Mesenchymal stem cell (in vitro differentiated cells and primary cell): ENCODE measurements around the gene MYEF2.

ENCODE experiments used
- DNase-seq: peaks from one replicate; pipeline ENCODE4 v3.0.0-alpha.2; 2013
- H2AFZ ChIP-seq: one replicate; pipeline ENCODE4 v1.6.1; 2013; ENCODE audit warnings: low read depth, mild to moderate bottlenecking, control low read depth, inconsistent platforms, low read length, moderate library complexity
- H2AK5ac ChIP-seq: 2 replicates; pipeline ENCODE4 v1.6.1; 2013; ENCODE audit warnings: low read length, moderate library complexity, mild to moderate bottlenecking, inconsistent platforms; ENCODE audit not compliant: severe bottlenecking
- H2BK120ac ChIP-seq: one replicate; pipeline ENCODE4 v1.6.1; 2013; ENCODE audit warnings: low read depth, mild to moderate bottlenecking, inconsistent platforms, low read length, moderate library complexity
- H2BK12ac ChIP-seq, 2 experiments: one replicate each; pipeline ENCODE4 v1.6.1; 2013; ENCODE audit warnings: inconsistent platforms in 2 of 2, low read length in 2 of 2, mild to moderate bottlenecking in 2 of 2, moderate library complexity in 2 of 2, control low read depth in 1 of 2
- H2BK15ac ChIP-seq: one replicate; pipeline ENCODE4 v1.6.1; 2013; ENCODE audit warnings: mild to moderate bottlenecking, low read depth, inconsistent platforms; ENCODE audit not compliant: poor library complexity, severe bottlenecking
- H2BK5ac ChIP-seq: 2 replicates; pipeline ENCODE4 v1.6.1; 2013; ENCODE audit warnings: low read depth, mild to moderate bottlenecking, low read length, control low read depth, inconsistent platforms; ENCODE audit not compliant: poor library complexity, severe bottlenecking
- H3K14ac ChIP-seq, 2 experiments: one replicate each; pipeline ENCODE4 v1.6.1; 2013; ENCODE audit warnings: inconsistent platforms in 2 of 2, low read length in 2 of 2, control low read depth in 1 of 2, mild to moderate bottlenecking in 1 of 2, moderate library complexity in 1 of 2
- H3K18ac ChIP-seq, 2 experiments: one replicate each; pipeline ENCODE4 v1.6.1; 2013; ENCODE audit warnings: inconsistent platforms in 2 of 2, low read length in 2 of 2, control low read depth in 1 of 2, low read depth in 1 of 2, mild to moderate bottlenecking in 1 of 2
- H3K23ac ChIP-seq, 2 experiments: one replicate each; pipeline ENCODE4 v1.6.1; 2013; ENCODE audit warnings: inconsistent platforms in 2 of 2, low read length in 2 of 2, mild to moderate bottlenecking in 2 of 2, moderate library complexity in 2 of 2, control low read depth in 1 of 2
- H3K27ac ChIP-seq: 2 replicates; pipeline ENCODE4 v1.5.1; 2013; ENCODE audit warnings: mild to moderate bottlenecking, moderate library complexity, low read length, control low read depth, inconsistent platforms; ENCODE audit not compliant: poor library complexity, severe bottlenecking
- H3K27me3 ChIP-seq, 2 experiments: 2 replicates each; pipeline versions ENCODE4 v1.6.1 to v1.7.0; 2013; ENCODE audit warnings: low read length in 2 of 2, mild to moderate bottlenecking in 2 of 2, moderate library complexity in 2 of 2, control low read depth in 1 of 2, inconsistent platforms in 1 of 2; ENCODE audit not compliant: control insufficient read depth in 1 of 2, insufficient read depth in 1 of 2
- H3K36me3 ChIP-seq, 2 experiments: 2 replicates each; pipeline versions ENCODE4 v1.6.1 to v1.7.0; 2013; ENCODE audit warnings: low read length in 2 of 2, control low read depth in 1 of 2, inconsistent platforms in 1 of 2, low read depth in 1 of 2, mild to moderate bottlenecking in 1 of 2; ENCODE audit not compliant: insufficient read depth in 2 of 2, control insufficient read depth in 1 of 2
- H3K4ac ChIP-seq, 2 experiments: one replicate each; pipeline ENCODE4 v1.6.1; 2013; ENCODE audit warnings: inconsistent platforms in 2 of 2, low read length in 2 of 2, mild to moderate bottlenecking in 2 of 2, moderate library complexity in 2 of 2, control low read depth in 1 of 2, low read depth in 1 of 2
- H3K4me1 ChIP-seq: 2 replicates; pipeline ENCODE4 v1.6.1; 2013; ENCODE audit warnings: low read depth, low read length, control low read depth; ENCODE audit not compliant: control insufficient read depth, insufficient read depth
- H3K4me2 ChIP-seq: 2 replicates; pipeline ENCODE4 v1.6.1; 2013; ENCODE audit warnings: low read length, mild to moderate bottlenecking, inconsistent platforms; ENCODE audit not compliant: poor library complexity, severe bottlenecking
- H3K4me3 ChIP-seq, 2 experiments: 2 replicates each; pipeline versions ENCODE4 v1.5.1 to v1.7.0; 2013; ENCODE audit warnings: low read length in 2 of 2, mild to moderate bottlenecking in 2 of 2, control low read depth in 1 of 2, low read depth in 1 of 2; ENCODE audit not compliant: insufficient read depth in 1 of 2
- H3K79me1 ChIP-seq: replicated peaks from 2 replicates; pipeline ENCODE4 v1.6.1; 2013; ENCODE audit warnings: mild to moderate bottlenecking, control low read depth, low read length, inconsistent platforms; ENCODE audit not compliant: poor library complexity, severe bottlenecking
- H3K9ac ChIP-seq: 2 replicates; pipeline ENCODE4 v1.7.0; 2013; ENCODE audit warnings: mild to moderate bottlenecking, low read length, moderate library complexity
- H3K9me3 ChIP-seq: 2 replicates; pipeline ENCODE4 v1.7.0; 2013; ENCODE audit warnings: mild to moderate bottlenecking, low read length; ENCODE audit not compliant: control insufficient read depth
- H4K8ac ChIP-seq: one replicate; pipeline ENCODE4 v1.6.1; 2013; ENCODE audit warnings: inconsistent platforms, mild to moderate bottlenecking, low read length, moderate library complexity
- H4K91ac ChIP-seq: one replicate; pipeline ENCODE4 v1.6.1; 2013; ENCODE audit warnings: mild to moderate bottlenecking, low read length, inconsistent platforms
- WGBS: methylation state at CpG from one replicate; pipeline ENCODE4 v1.1.7; 2013; ENCODE audit warnings: mixed read lengths; 5-methylcytosine and 5-hydroxymethylcytosine counted together

The MYEF2 gene

DNA sequence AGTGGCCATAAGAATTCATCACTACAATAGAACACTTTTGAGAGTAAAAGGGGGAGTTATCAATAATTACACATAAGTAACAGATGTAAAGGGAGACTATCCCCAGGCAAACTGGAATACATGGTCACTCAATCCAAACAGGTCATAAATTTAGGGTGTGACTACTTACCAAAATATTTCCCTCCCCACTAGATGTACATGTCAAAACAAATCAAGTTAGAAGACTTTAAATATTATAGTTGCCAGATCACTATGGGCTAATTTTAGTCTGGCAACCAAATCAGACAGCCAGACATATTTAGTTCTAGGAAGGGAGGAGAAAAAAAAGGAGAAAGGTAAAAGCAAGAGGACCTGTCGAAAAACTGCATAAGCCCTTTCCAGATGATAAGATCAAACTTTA is 34.2 kb downstream of the MYEF2 start:
- H3K27me3 ChIP-seq, result no peaks in the 10 kb centered on the region

DNA sequence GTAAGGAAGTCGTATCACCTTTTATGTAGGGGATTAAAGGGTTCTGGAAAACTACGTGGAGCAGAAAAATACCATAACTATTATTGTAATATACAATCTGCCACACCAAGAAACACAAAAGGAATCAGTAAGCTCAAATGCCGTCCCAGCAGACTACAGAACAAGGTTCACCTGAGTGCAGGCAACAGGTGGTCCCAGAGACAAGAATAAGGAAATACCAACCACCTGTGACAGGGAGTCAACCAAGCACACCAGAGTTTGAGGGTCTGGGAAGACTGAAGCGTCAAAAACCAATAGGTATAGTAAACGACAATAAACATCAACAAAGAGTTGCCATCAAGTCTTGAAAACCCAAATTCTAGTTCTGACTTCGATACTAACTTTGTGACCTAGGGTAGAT is 45.2 kb downstream of the MYEF2 start:
- Histone ChIP-seq H3K27ac (no peak overlapping the region), H2BK15ac (no peak overlapping the region), H3K4me1 (no peaks in the 10 kb centered on the region), H2AFZ (no peak overlapping the region), H3K79me1 (no peaks in the 10 kb centered on the region), H2BK5ac (no peak overlapping the region), H3K36me3 (no peaks in the 10 kb centered on the region), H3K9ac (no peak overlapping the region), H2BK120ac (no peak overlapping the region), H3K14ac (no peak overlapping the region), H3K23ac (no peak overlapping the region), H2BK12ac (no peak overlapping the region), H3K4ac (no peak overlapping the region), H3K18ac (no peak overlapping the region), H3K4me3 (no peak overlapping the region), H3K9me3 (no peaks in the 10 kb centered on the region), H4K8ac (no peak overlapping the region), H3K27me3 (no peaks in the 10 kb centered on the region), H3K4me2 (no peak overlapping the region), H2AK5ac (no peak overlapping the region), H4K91ac (no peak overlapping the region)
- 98% methylated on average over 3 of the region's 6 CpGs for WGBS
- no peak for DNase-seq

More for the DNA sequence above, 34.2 kb downstream of the MYEF2 start:
- Histone ChIP-seq H2BK12ac (no peak overlapping the region), H3K79me1 (peaks cover 2% of the 10 kb centered on the region), H3K9me3 (no peaks in the 10 kb centered on the region), H3K18ac (no peak overlapping the region), H3K23ac (no peak overlapping the region), H3K4me2 (no peak overlapping the region), H3K14ac (no peak overlapping the region), H3K27ac (no peak overlapping the region), H2BK5ac (no peak overlapping the region), H4K91ac (no peak overlapping the region), H4K8ac (no peak overlapping the region), H3K9ac (no peak overlapping the region), H3K4me1 (no peaks in the 10 kb centered on the region), H3K4me3 (no peak overlapping the region), H2AK5ac (no peak overlapping the region), H2BK120ac (no peak overlapping the region), H3K36me3 (no peaks in the 10 kb centered on the region), H2AFZ (no peak overlapping the region), H3K4ac (no peak overlapping the region), H2BK15ac (no peak overlapping the region)
- DNase-seq, result peak; percentile 18
- no CpG with 5 or more reads among the region's 1 CpG for WGBS

DNA sequence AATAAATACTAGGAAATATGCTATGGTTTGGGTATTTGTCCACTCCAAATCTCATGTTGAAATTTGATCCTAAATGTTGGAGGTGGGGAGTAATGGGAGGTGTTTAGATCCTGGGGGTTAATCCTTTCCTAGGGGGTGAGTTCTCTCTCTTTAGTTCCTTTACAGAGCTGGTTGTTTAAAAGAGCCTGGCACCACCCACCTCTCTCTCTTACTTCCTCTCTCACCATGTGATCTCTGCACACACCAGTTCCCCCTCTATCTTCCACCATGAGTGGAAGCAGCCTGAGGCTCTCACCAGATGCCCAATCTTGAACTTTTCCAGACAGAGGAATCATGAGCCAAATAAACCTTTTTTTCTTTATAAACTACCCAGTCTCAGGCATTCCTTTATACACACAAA is 46.8 kb downstream of the MYEF2 start:
- H3K36me3 ChIP-seq, result no peaks in the 10 kb centered on the region
- H3K23ac ChIP-seq, result no peak overlapping the region
- no peak overlapping the region for H2BK120ac ChIP-seq
- no peak overlapping the region for H4K91ac ChIP-seq
- H2BK12ac ChIP-seq, result no peak overlapping the region
- no peak overlapping the region for H4K8ac ChIP-seq
- H3K18ac ChIP-seq, result no peak overlapping the region
- H2AK5ac ChIP-seq, result no peak overlapping the region
- no peak overlapping the region for H3K4me3 ChIP-seq
- DNase-seq, result no peak
- no peak overlapping the region for H3K9ac ChIP-seq
- no peak overlapping the region for H3K4ac ChIP-seq
- H3K27ac ChIP-seq, result no peak overlapping the region
- H2AFZ ChIP-seq, result no peak overlapping the region
- H3K79me1 ChIP-seq, result no peaks in the 10 kb centered on the region
- H3K27me3 ChIP-seq, result no peaks in the 10 kb centered on the region
- no peak overlapping the region for H2BK5ac ChIP-seq
- H3K4me2 ChIP-seq, result no peak overlapping the region
- no peaks in the 10 kb centered on the region for H3K9me3 ChIP-seq
- H2BK15ac ChIP-seq, result no peak overlapping the region
- no peak overlapping the region for H3K14ac ChIP-seq
- no peaks in the 10 kb centered on the region for H3K4me1 ChIP-seq

DNA sequence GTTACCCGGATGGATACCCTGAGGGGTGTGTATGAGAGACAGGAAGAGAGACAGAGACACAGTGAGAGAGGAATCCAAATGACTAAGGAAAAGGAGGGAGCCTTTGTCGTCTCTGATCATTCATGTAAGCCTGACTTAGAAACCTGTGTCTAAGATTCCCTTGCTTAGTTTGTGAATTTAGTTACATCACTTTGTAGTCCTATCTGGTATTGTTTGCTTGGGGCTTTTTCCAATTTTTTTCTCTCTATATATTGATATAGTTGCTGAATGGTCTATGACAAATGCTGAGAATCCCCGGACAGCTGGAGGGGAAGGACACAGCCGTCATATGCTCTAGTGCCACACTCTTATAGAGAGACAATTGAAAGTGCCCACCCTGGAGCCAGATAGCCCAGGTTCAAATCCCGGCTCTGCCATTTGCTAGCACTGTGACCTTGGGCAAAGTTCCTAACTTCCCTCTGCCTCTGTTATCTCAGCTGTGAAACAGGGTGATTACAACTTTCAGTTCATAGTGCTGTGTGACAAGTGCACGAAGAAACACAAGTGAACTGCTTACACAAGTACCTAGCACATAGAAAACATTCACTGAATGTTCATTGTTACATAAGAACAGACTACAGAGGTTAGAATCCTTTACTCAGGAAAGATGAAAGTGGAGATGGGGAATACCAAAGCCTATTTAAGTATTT is 51.3 kb downstream of the MYEF2 start:
- H3K4me1 ChIP-seq, result no peaks in the 10 kb centered on the region
- H2BK15ac ChIP-seq, result no peak overlapping the region
- no peak overlapping the region for H4K91ac ChIP-seq
- no peak overlapping the region for H3K4ac ChIP-seq
- H2BK5ac ChIP-seq, result no peak overlapping the region
- no peak overlapping the region for H3K14ac ChIP-seq
- H3K4me2 ChIP-seq, result no peak overlapping the region
- no peaks in the 10 kb centered on the region for H3K36me3 ChIP-seq
- H2AK5ac ChIP-seq, result no peak overlapping the region
- no peaks in the 10 kb centered on the region for H3K9me3 ChIP-seq
- H3K27me3 ChIP-seq, result no peaks in the 10 kb centered on the region
- H4K8ac ChIP-seq, result no peak overlapping the region
- no peak overlapping the region for H3K18ac ChIP-seq
- H2AFZ ChIP-seq, result no peak overlapping the region
- no peaks in the 10 kb centered on the region for H3K79me1 ChIP-seq
- no peak for DNase-seq
- H3K23ac ChIP-seq, result no peak overlapping the region
- no peak overlapping the region for H3K9ac ChIP-seq
- H3K4me3 ChIP-seq, result no peak overlapping the region
- WGBS, result 86% methylated on average over 5 of the region's 6 CpGs
- no peak overlapping the region for H2BK120ac ChIP-seq
- no peak overlapping the region for H2BK12ac ChIP-seq
- H3K27ac ChIP-seq, result no peak overlapping the region
